SK-N-SH (cell line): ENCODE measurements around the gene PTCD1. TPM values are rescaled to one million over a fixed set of nuclear protein-coding genes. Genes with fewer than 3 reads are reported as not detected.

ENCODE experiments used
- CTCF ChIA-PET: fragments of 300-600, 350-600 bp; formaldehyde crosslinking; extraction: SDS; loops from one replicate; lab custom pipeline; 2021; lab: Yijun Ruan, JAX
- POLR2A ChIA-PET: fragments of 350-600 bp; sonication (Branson Sonifier 250); formaldehyde crosslinking; extraction: SDS; loops from one replicate; lab custom pipeline; 2020; ENCODE audit warnings: antibody characterized with exemption, inconsistent platforms; lab: Yijun Ruan, JAX
- DNase-seq: peaks from one replicate; pipeline ENCODE4 v3.0.0; 2012
- H2AFZ ChIP-seq: fragments of 200-600 bp; sonication (generic); 2 replicates; pipeline ENCODE4 v1.8.1; 2016; ENCODE audit warnings: antibody characterized with exemption, mild to moderate bottlenecking, low read depth
- H3F3A ChIP-seq: fragments of 200-600 bp; sonication (generic); replicated peaks from 2 replicates; pipeline ENCODE3; 2016; ENCODE audit warnings: antibody characterized with exemption, mild to moderate bottlenecking; ENCODE audit not compliant: insufficient read depth
- H3K27ac ChIP-seq, 2 experiments: fragments of 200-500 bp in 1 of 2; fragments of 200-600 bp in 1 of 2; sonication (Bioruptor generic) in 1 of 2; sonication (generic), shearing (Covaris generic) in 1 of 2; 2 replicates each; pipeline versions ENCODE4 v1.5.1 to v1.6.1; 2014 to 2016; ENCODE audit warnings: low read depth in 2 of 2, inconsistent platforms in 1 of 2, low read length in 1 of 2, mild to moderate bottlenecking in 1 of 2, mixed read lengths in 1 of 2
- H3K27me3 ChIP-seq: fragments of 200-600 bp; sonication (generic), shearing (Covaris generic); 2 replicates; pipeline ENCODE4 v1.6.1; 2016; ENCODE audit warnings: mixed run types; ENCODE audit not compliant: insufficient read depth
- H3K36me3 ChIP-seq, 2 experiments: fragments of 200-500 bp in 1 of 2; fragments of 200-600 bp in 1 of 2; sonication (Bioruptor generic) in 1 of 2; sonication (generic) in 1 of 2; replicated peaks in 1 of 2; 2 replicates each; pipeline versions ENCODE3 to v1.5.1; 2014 to 2016; ENCODE audit warnings: low read length in 1 of 2, mild to moderate bottlenecking in 1 of 2; ENCODE audit not compliant: insufficient read depth in 2 of 2, control insufficient read depth in 1 of 2
- H3K4me1 ChIP-seq, 2 experiments: fragments of 200-500 bp in 1 of 2; fragments of 200-600 bp in 1 of 2; sonication (Bioruptor generic) in 1 of 2; sonication (generic), shearing (Covaris generic) in 1 of 2; 2 replicates each; pipeline versions ENCODE4 v1.5.1 to v1.6.1; 2014 to 2016; ENCODE audit warnings: low read depth in 1 of 2, low read length in 1 of 2, mixed run types in 1 of 2; ENCODE audit not compliant: insufficient read depth in 2 of 2, control insufficient read depth in 1 of 2
- H3K4me2 ChIP-seq: fragments of 200-600 bp; sonication (generic), shearing (Covaris generic); 2 replicates; pipeline ENCODE4 v1.6.1; 2017; ENCODE audit warnings: mixed run types
- H3K4me3 ChIP-seq, 2 experiments: fragments of 200-500 bp in 1 of 2; fragments of 200-600 bp in 1 of 2; sonication (Bioruptor generic) in 1 of 2; sonication (generic), shearing (Covaris generic) in 1 of 2; 2 replicates each; pipeline versions ENCODE4 v1.5.1 to v1.8.1; 2014 to 2016; ENCODE audit warnings: low read depth in 2 of 2, inconsistent platforms in 1 of 2, low read length in 1 of 2, mild to moderate bottlenecking in 1 of 2, mixed read lengths in 1 of 2, moderate library complexity in 1 of 2
- H3K79me2 ChIP-seq: fragments of 200-600 bp; sonication (generic); 2 replicates; pipeline ENCODE4 v1.8.1; 2017; ENCODE audit warnings: mild to moderate bottlenecking; ENCODE audit not compliant: insufficient read depth
- H3K9ac ChIP-seq: fragments of 200-600 bp; sonication (generic); 2 replicates; pipeline ENCODE4 v1.6.1; 2017; ENCODE audit warnings: mixed run types
- H3K9me2 ChIP-seq: fragments of 200-600 bp; sonication (generic); 2 replicates; pipeline ENCODE4 v1.6.1; 2017; ENCODE audit warnings: mixed run types
- H3K9me3 ChIP-seq: fragments of 200-600 bp; sonication (generic); 2 replicates; pipeline ENCODE4 v1.6.1; 2017; ENCODE audit warnings: mixed run types, mild to moderate bottlenecking, moderate library complexity
- H4K20me1 ChIP-seq: fragments of 200-600 bp; sonication (generic); 2 replicates; pipeline ENCODE4 v1.6.1; 2017; ENCODE audit warnings: mild to moderate bottlenecking, mixed run types; ENCODE audit not compliant: insufficient read depth
- EP300 ChIP-seq, 2 experiments: IDR thresholded peaks; 2 replicates each; pipeline versions ENCODE4 v1.4.0 to v1.6.1; 2012; ENCODE audit warnings: borderline replicate concordance in 1 of 2, low read depth in 1 of 2, low read length in 1 of 2
- FOXJ3 ChIP-seq: sonication (generic); formaldehyde crosslinking; IDR thresholded peaks from 2 replicates; pipeline ENCODE4 v1.5.1; 2020; ENCODE audit warnings: mild to moderate bottlenecking, missing genetic modification reagents
- MXI1 ChIP-seq: IDR thresholded peaks from 2 replicates; pipeline ENCODE4 v1.6.1; 2012; ENCODE audit warnings: mild to moderate bottlenecking, low read depth, low read length, improper control_type of control experiment
- POLR2AphosphoS5 ChIP-seq: IDR thresholded peaks from 2 replicates; pipeline ENCODE4 v1.6.1; 2012; ENCODE audit warnings: low read depth, low read length
- RFX5 ChIP-seq: IDR thresholded peaks from 2 replicates; pipeline ENCODE4 v1.6.1; 2012; ENCODE audit warnings: mild to moderate bottlenecking, improper control_type of control experiment, low read length
- TCF12 ChIP-seq: IDR thresholded peaks from 2 replicates; pipeline ENCODE4 v1.4.0; 2012
- WGBS: methylation state at CpG from one replicate; pipeline ENCODE4 v1.1.6; 2017; ENCODE audit warnings: low lambda C conversion rate; 5-methylcytosine and 5-hydroxymethylcytosine counted together
- polyA plus RNA-seq, 3 experiments: library from polyadenylated mRNA; depleted of rRNA; stranded (reverse); fragments of >200 nt; gene quantifications; 2 replicates each; pipeline ENCODE4 v1.2.3, GENCODE V29; 2012
- TF ChIP-seq, protein P1 (sequence below): IDR thresholded peaks from 2 replicates; pipeline ENCODE4 v1.6.1; 2012; ENCODE audit warnings: mild to moderate bottlenecking, low read depth, low read length, moderate library complexity

Gene PTCD1
- polyA plus RNA-seq, 1 of the 3 experiments (the other 2 are of a cell fraction), result 8.2 TPM

DNA sequence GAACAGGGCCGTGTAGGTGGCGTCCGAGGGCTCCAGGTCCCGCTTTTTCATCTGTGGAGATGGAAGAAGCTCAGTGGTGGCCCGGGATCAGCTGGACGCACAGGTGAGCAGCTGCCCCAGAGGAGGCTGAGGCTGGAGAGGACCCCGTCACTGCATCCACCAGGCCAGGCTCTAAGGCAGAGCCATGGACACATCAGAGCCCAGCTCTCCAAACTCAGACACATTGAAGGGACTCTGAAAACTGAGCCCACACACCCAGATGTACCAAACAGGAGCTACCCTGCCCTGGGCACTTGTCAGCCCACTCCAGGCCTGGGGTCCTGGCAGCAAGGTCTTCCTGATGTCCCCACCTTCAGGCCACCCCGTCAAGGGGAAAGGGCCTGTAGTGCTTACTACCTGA lies 8.8 kb downstream of the PTCD1 start:
- no peak overlapping the region for H3K9ac ChIP-seq
- no peak overlapping the region for H3K4me2 ChIP-seq
- H3K9me3 ChIP-seq, result no peaks in the 10 kb centered on the region
- 86% methylated on average over 8 of the region's 8 CpGs for WGBS
- H3K79me2 ChIP-seq, result no peaks in the 10 kb centered on the region; the same call in 1 of the 2 replicates
- no peak overlapping the region for H2AFZ ChIP-seq
- no peaks in the 10 kb centered on the region for H4K20me1 ChIP-seq
- no peaks in the 10 kb centered on the region for H3K27me3 ChIP-seq
- H3K4me3 ChIP-seq, result no peak overlapping the region
- ChIA-PET CTCF (interaction anchor here (1.0 to 1.6 kb wide), 5 partner anchors 14 to 389 kb away, joined by 3 to 5 read pairs (median 3); no protein-coding TSS in a partner anchor), POLR2A (interaction anchor here (1.1 to 2.1 kb wide), 2 partner anchors 9 to 10 kb away, joined by 3 to 6 read pairs; partner anchors contain the start of genes CPSF4 and PTCD1)
- no peak overlapping the region for H3K27ac ChIP-seq
- H3K4me1 ChIP-seq, result no peaks in the 10 kb centered on the region
- TF ChIP-seq POLR2AphosphoS5 (no peak), EP300 (IDR thresholded peaks at IDR 0.05; ENCODE audit: borderline replicate concordance in 1 of 2, low read depth in 1 of 2, low read length in 1 of 2) (no peak), MXI1 (no peak)
- TF ChIP-seq, protein P1, sequence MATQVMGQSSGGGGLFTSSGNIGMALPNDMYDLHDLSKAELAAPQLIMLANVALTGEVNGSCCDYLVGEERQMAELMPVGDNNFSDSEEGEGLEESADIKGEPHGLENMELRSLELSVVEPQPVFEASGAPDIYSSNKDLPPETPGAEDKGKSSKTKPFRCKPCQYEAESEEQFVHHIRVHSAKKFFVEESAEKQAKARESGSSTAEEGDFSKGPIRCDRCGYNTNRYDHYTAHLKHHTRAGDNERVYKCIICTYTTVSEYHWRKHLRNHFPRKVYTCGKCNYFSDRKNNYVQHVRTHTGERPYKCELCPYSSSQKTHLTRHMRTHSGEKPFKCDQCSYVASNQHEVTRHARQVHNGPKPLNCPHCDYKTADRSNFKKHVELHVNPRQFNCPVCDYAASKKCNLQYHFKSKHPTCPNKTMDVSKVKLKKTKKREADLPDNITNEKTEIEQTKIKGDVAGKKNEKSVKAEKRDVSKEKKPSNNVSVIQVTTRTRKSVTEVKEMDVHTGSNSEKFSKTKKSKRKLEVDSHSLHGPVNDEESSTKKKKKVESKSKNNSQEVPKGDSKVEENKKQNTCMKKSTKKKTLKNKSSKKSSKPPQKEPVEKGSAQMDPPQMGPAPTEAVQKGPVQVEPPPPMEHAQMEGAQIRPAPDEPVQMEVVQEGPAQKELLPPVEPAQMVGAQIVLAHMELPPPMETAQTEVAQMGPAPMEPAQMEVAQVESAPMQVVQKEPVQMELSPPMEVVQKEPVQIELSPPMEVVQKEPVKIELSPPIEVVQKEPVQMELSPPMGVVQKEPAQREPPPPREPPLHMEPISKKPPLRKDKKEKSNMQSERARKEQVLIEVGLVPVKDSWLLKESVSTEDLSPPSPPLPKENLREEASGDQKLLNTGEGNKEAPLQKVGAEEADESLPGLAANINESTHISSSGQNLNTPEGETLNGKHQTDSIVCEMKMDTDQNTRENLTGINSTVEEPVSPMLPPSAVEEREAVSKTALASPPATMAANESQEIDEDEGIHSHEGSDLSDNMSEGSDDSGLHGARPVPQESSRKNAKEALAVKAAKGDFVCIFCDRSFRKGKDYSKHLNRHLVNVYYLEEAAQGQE, result no peak
- no peaks in the 10 kb centered on the region for H3K9me2 ChIP-seq
- peaks cover 38 to 43% of the 10 kb centered on the region in 2 experiments for H3K36me3 ChIP-seq
- no peaks in the 10 kb centered on the region for H3F3A ChIP-seq
- no peak for DNase-seq

DNA sequence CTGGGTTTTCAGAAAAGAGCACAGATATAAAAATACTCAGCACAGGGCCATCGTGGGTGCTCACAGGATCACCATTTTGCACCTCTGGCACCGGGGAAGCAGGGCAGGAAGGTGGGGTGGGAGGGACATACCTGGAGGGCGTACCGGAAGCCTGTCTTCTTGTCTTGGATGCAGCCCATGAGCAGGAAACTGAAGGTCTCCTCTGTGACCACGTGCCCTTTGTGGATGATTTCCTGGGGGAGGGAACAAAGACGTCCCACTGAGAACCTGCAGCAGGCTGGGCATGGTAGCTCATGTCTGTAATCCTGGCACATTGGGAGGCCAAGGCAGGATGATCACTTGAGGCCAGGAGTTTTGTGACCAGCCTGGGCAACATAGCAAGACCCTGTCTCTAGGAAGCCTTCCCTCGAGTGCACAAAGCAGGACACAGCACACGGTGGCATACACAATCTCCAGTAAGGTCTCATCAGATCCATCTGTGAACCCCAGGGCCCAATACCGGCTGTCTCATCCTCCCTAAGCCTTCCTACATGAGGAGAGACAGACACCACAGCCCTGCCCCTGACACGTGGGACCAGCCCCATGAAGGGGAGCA lies 9.5 kb downstream of the PTCD1 start:
- no peak overlapping the region for H3K4me2 ChIP-seq
- H3K27me3 ChIP-seq, result no peaks in the 10 kb centered on the region
- no peak overlapping the region for H3K27ac ChIP-seq
- no peak overlapping the region for H2AFZ ChIP-seq
- no peaks in the 10 kb centered on the region for H3F3A ChIP-seq
- no peaks in the 10 kb centered on the region for H3K9me3 ChIP-seq
- 90% methylated on average over 10 of the region's 10 CpGs for WGBS
- no peaks in the 10 kb centered on the region for H3K4me1 ChIP-seq
- H3K9ac ChIP-seq, result no peak overlapping the region
- peaks cover 34 to 47% of the 10 kb centered on the region in 2 experiments for H3K36me3 ChIP-seq
- H3K9me2 ChIP-seq, result no peaks in the 10 kb centered on the region
- H3K79me2 ChIP-seq, result no peaks in the 10 kb centered on the region; the same call in 1 of the 2 replicates
- CTCF ChIA-PET, result interaction anchor here (0.7 to 1.6 kb wide), 4 partner anchors 11 to 388 kb away, joined by 3 to 5 read pairs (median 4); no protein-coding TSS in a partner anchor
- no peak overlapping the region for H3K4me3 ChIP-seq
- no peak for DNase-seq
- POLR2A ChIA-PET, result interaction anchor here (1.0 to 2.1 kb wide), 3 partner anchors 9 to 10 kb away, joined by 3 to 6 read pairs (median 3); partner anchors contain the start of genes CPSF4 and PTCD1
- H4K20me1 ChIP-seq, result no peaks in the 10 kb centered on the region
- no peak for TF ChIP-seq FOXJ3 (CRISPR knock-in tag)
- no peak for TF ChIP-seq POLR2AphosphoS5
- TF ChIP-seq RFX5, result no peak
- no peak for TF ChIP-seq TCF12
- no peak for TF ChIP-seq MXI1
